ENCODE data around the gene MRPS25. TPM values are rescaled to one million over a fixed set of nuclear protein-coding genes. Genes with fewer than 3 reads are reported as not detected.

Gene MRPS25
- total and polyA plus RNA-seq, 4 donors: 12.6 to 55.1 (median 42.9) TPM

DNA sequence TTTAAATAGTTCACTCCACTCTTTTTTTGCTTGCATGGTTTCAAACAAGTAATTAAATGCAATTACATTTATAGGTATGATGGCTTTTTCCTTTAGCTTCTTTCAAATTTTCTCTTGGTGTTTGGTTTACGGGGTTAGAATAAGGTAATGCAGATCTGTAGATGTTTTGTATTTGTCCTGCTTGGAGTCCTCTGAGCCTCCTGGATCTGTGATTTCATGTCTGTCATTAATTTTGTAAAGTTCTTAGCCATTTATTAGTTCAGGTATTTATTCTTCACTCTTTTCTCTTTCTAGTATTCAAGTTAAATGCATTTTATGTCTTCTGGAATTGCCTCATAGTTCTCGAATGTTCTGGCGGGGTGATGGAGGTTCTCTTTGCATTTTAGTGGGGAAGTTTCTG lies 1.4 kb upstream of the MRPS25 start:
- H3K4me3 ChIP-seq (ENCODE audit: low read depth in 1 of 3, low read length in 3 of 3): no peak overlapping the region
- H3K4me1 ChIP-seq (ENCODE audit: control insufficient read depth in 4 of 4, insufficient read depth in 4 of 4, low read length in 3 of 4): peaks cover 3 to 16% (median 15%) of the 10 kb centered on the region in 4 donors
- no peak overlapping the region for H3K27ac ChIP-seq (ENCODE audit: low read depth in 1 of 2, low read length in 2 of 2)
- no peaks in the 10 kb centered on the region for H3K27me3 ChIP-seq (ENCODE audit: control insufficient read depth in 4 of 4, insufficient read depth in 4 of 4, low read length in 3 of 4)
- DNase-seq (ENCODE audit: low spot score): no peak
- H3K36me3 ChIP-seq (ENCODE audit: control insufficient read depth in 4 of 4, insufficient read depth in 3 of 4, low read depth in 1 of 4, low read length in 3 of 4): peaks cover 0 to 9% (median 3%) of the 10 kb centered on the region in 4 donors
- 96% methylated on average over 3 of the region's 3 CpGs for WGBS
- TF ChIP-seq FOXA2 (IDR thresholded peaks at IDR 0.05): no peak
- TF ChIP-seq CTCF (IDR thresholded peaks at IDR 0.05; ENCODE audit: low read depth, low read length, missing input control): no peak
- H3K9ac ChIP-seq (ENCODE audit: low read depth in 1 of 2, low read length in 2 of 2): no peak overlapping the region
- no peaks in the 10 kb centered on the region for H3K9me3 ChIP-seq (ENCODE audit: control insufficient read depth in 4 of 4, low read length in 3 of 4)

DNA sequence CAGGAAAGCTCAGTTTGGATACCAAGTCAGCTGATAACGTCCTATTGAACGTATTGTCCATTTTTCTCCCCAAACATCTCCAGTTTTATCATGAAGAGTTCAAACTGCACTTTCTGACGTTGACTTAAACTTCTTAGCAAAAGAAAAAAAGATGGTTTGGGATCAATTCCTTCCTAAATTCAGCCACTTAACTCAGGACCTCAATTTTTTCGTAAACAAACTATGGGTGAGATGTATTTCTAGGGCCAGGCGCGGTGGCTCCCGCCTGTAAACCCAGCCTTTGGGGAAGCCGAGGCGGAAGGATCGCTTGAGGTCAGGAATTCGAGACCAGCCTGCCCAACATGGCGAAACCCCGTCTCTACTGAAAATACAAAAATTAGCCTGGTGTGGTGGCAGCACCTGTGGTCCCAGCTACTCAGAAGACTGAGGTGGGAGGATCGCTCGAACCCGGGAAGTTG lies 464 bp upstream of the MRPS25 start:
- no peak for DNase-seq (ENCODE audit: low spot score)
- Histone ChIP-seq H3K27ac (ENCODE audit: low read depth in 1 of 2, low read length in 2 of 2) (peak overlapping the region; percentile 92 to 98), H3K4me1 (ENCODE audit: control insufficient read depth in 4 of 4, insufficient read depth in 4 of 4, low read length in 3 of 4) (peaks cover 3 to 16% (median 15%) of the 10 kb centered on the region in 4 donors), H3K27me3 (ENCODE audit: control insufficient read depth in 4 of 4, insufficient read depth in 4 of 4, low read length in 3 of 4) (no peaks in the 10 kb centered on the region), H3K4me3 (ENCODE audit: low read depth in 1 of 3, low read length in 3 of 3) (peak overlapping the region in 2 of 3 donors; percentile 92 to 98), H3K9me3 (ENCODE audit: control insufficient read depth in 4 of 4, low read length in 3 of 4) (no peaks in the 10 kb centered on the region), H3K36me3 (ENCODE audit: control insufficient read depth in 4 of 4, insufficient read depth in 3 of 4, low read depth in 1 of 4, low read length in 3 of 4) (peaks cover 0 to 6% (median 0%) of the 10 kb centered on the region in 4 donors), H3K9ac (ENCODE audit: low read depth in 1 of 2, low read length in 2 of 2) (peak overlapping the region in 1 of 2 donors; percentile 58)
- 49% methylated on average over 16 of the region's 16 CpGs for WGBS
- TF ChIP-seq GABPA (IDR thresholded peaks at IDR 0.05 in 1 of 2, conservative IDR thresholded peaks at IDR 0.05 in 1 of 2) (no peak), RXRA (IDR thresholded peaks at IDR 0.05) (no peak), ATF3 (IDR thresholded peaks at IDR 0.05) (no peak)

- no peaks in the 10 kb centered on the region for H3K9me3 ChIP-seq (ENCODE audit: control insufficient read depth in 4 of 4, low read length in 3 of 4)
- H3K4me3 ChIP-seq (ENCODE audit: low read depth in 1 of 3, low read length in 3 of 3): peak overlapping the region; percentile 74 to 98 (median 92)
- H3K4me1 ChIP-seq (ENCODE audit: control insufficient read depth in 4 of 4, insufficient read depth in 4 of 4, low read length in 3 of 4): peaks cover 3 to 16% (median 15%) of the 10 kb centered on the region in 4 donors
- WGBS: 2% methylated on average over 25 of the region's 25 CpGs
- peaks cover 0 to under 1% (median 0%) of the 10 kb centered on the region in 4 donors for H3K36me3 ChIP-seq (ENCODE audit: control insufficient read depth in 4 of 4, insufficient read depth in 3 of 4, low read depth in 1 of 4, low read length in 3 of 4)
- H3K27ac ChIP-seq (ENCODE audit: low read depth in 1 of 2, low read length in 2 of 2): peak overlapping the region; percentile 92 to 98
- no peaks in the 10 kb centered on the region for H3K27me3 ChIP-seq (ENCODE audit: control insufficient read depth in 4 of 4, insufficient read depth in 4 of 4, low read length in 3 of 4)
- DNase-seq (ENCODE audit: low spot score): no peak
- H3K9ac ChIP-seq (ENCODE audit: low read depth in 1 of 2, low read length in 2 of 2): peak overlapping the region; percentile 82 to 93
- TF ChIP-seq TAF1 (conservative IDR thresholded peaks at IDR 0.05) (no peak), CTCF (IDR thresholded peaks at IDR 0.05; ENCODE audit: low read depth, low read length, missing input control) (no peak), FOXA1 (IDR thresholded peaks at IDR 0.05) (no peak), SP1 (IDR thresholded peaks at IDR 0.05) (no peak), YY1 (IDR thresholded peaks at IDR 0.05) (no peak), RXRA (IDR thresholded peaks at IDR 0.05) (no peak), EGR1 (IDR thresholded peaks at IDR 0.05; ENCODE audit: low read depth in 2 of 2) (no peak), JUND (IDR thresholded peaks at IDR 0.05) (no peak), ATF3 (IDR thresholded peaks at IDR 0.05) (no peak), REST (IDR thresholded peaks at IDR 0.05) (no peak), HNF4G (IDR thresholded peaks at IDR 0.05) (no peak), HNF4A (conservative IDR thresholded peaks at IDR 0.05) (no peak), NR2F2 (IDR thresholded peaks at IDR 0.05) (no peak), GABPA (IDR thresholded peaks at IDR 0.05 in 1 of 2, conservative IDR thresholded peaks at IDR 0.05 in 1 of 2) (no peak)
- TF ChIP-seq, protein P1, sequence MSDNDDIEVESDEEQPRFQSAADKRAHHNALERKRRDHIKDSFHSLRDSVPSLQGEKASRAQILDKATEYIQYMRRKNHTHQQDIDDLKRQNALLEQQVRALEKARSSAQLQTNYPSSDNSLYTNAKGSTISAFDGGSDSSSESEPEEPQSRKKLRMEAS (IDR thresholded peaks at IDR 0.05): no peak
- TF ChIP-seq, protein P2, sequence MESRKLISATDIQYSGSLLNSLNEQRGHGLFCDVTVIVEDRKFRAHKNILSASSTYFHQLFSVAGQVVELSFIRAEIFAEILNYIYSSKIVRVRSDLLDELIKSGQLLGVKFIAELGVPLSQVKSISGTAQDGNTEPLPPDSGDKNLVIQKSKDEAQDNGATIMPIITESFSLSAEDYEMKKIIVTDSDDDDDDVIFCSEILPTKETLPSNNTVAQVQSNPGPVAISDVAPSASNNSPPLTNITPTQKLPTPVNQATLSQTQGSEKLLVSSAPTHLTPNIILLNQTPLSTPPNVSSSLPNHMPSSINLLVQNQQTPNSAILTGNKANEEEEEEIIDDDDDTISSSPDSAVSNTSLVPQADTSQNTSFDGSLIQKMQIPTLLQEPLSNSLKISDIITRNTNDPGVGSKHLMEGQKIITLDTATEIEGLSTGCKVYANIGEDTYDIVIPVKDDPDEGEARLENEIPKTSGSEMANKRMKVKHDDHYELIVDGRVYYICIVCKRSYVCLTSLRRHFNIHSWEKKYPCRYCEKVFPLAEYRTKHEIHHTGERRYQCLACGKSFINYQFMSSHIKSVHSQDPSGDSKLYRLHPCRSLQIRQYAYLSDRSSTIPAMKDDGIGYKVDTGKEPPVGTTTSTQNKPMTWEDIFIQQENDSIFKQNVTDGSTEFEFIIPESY (IDR thresholded peaks at IDR 0.05): no peak
Measured at GRCh38 chr3:15064299-15064834, 748 bp downstream of the MRPS25 start.

Data from liver (tissue), 9 donors.